C4-2B (cell line): ENCODE measurements around the gene TAS2R19.
"Not testable (repeated sequence)": the region's sequence is repeated elsewhere in the genome, so short reads cannot be mapped to it uniquely, and the experiment has no call there.

ENCODE experiments used
- H3K27ac ChIP-seq: fragments of 450-650 bp; 2 replicates; pipeline ENCODE4 v1.5.1; 2017
- CTCF ChIP-seq: fragments of 450-650 bp; conservative IDR thresholded peaks from 2 replicates; pipeline ENCODE4 v1.5.1; 2017; ENCODE audit warnings: mild to moderate bottlenecking
- ZFX ChIP-seq: fragments of 450-650 bp; IDR thresholded peaks from 2 replicates; pipeline ENCODE4 v1.6.1; 2017

Gene TAS2R19

GRCh38 chr12:11022520-11022919 lies at the start of gene TAS2R19:
TAS2R19 (minus strand) TSS chr12:11022620; CDS start chr12:11022571, 49 bp downstream.
- TF ChIP-seq CTCF: no peak

GRCh38 chr12:11071414-11071813 lies 49.0 kb upstream of the TAS2R19 start:
- no peak for TF ChIP-seq ZFX
- TF ChIP-seq CTCF: no peak

More at GRCh38 chr12:11022520-11022919, at the start of gene TAS2R19:
- no peak within 1 kb of the TSS for H3K27ac ChIP-seq

GRCh38 chr12:11070999-11071398 lies 48.6 kb upstream of the TAS2R19 start:
- no peak for TF ChIP-seq ZFX
- no peak for TF ChIP-seq CTCF
- no peak overlapping the region for H3K27ac ChIP-seq

More at GRCh38 chr12:11071414-11071813, 49.0 kb upstream of the TAS2R19 start:
- H3K27ac ChIP-seq: no peak overlapping the region

- H3K27ac ChIP-seq: no peak overlapping the region
- TF ChIP-seq CTCF (no peak), ZFX (no peak)
Measured at GRCh38 chr12:11069854-11070365, 47.5 kb upstream of the TAS2R19 start.

GRCh38 chr12:11067514-11067913 lies 45.1 kb upstream of the TAS2R19 start:
- TF ChIP-seq ZFX (no peak), CTCF (no peak)

GRCh38 chr12:11062194-11062593 lies 39.8 kb upstream of the TAS2R19 start, which contains the start of gene TAS2R46:
TAS2R46 (minus strand) TSS chr12:11062294; CDS start chr12:11062294, 0 bp downstream.
- H3K27ac ChIP-seq: not testable (repeated sequence)

More at GRCh38 chr12:11067514-11067913, 45.1 kb upstream of the TAS2R19 start:
- no peak overlapping the region for H3K27ac ChIP-seq

- H3K27ac ChIP-seq: no peak overlapping the region
- TF ChIP-seq ZFX (no peak), CTCF (no peak)
Measured at GRCh38 chr12:11059784-11060183, 37.4 kb upstream of the TAS2R19 start.

GRCh38 chr12:11059041-11059440 lies 36.6 kb upstream of the TAS2R19 start:
- H3K27ac ChIP-seq: no peak overlapping the region
- no peak for TF ChIP-seq CTCF
- TF ChIP-seq ZFX: no peak
